Measurements from ENCODE around the gene DIMT1. TPM values are rescaled to one million over a fixed set of nuclear protein-coding genes. Genes with fewer than 3 reads are reported as not detected.

The DIMT1 gene
- total and polyA plus RNA-seq, 4 donors: 7.9 to 12.6 (median 9.8) TPM

GRCh38 chr5:62424763-62425162 lies 21.1 kb upstream of the DIMT1 start (continued):
- TF ChIP-seq REST (IDR thresholded peaks at IDR 0.05): no peak

DNA sequence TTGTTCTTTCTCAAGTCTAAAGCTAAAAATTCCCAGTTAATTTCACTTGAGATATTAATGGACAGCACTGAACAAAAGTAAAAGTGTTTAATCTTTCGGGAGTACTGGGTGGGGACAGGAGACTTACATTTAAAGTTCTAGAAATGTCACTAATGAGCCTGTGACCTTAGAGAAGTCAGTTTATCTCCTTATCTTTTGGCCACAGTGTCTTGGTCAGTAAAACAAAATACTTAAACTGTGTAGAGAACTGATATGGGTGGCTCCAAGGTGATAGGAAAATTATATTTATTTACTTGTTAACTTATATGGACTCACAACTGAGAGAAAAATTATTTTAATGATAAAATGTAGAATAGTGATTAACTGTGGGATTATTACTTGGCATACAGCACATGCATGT lies 17.7 kb upstream of the DIMT1 start:
- WGBS: 91% methylated on average over 1 of the region's 1 CpG
- no peaks in the 10 kb centered on the region for H3K4me1 ChIP-seq (ENCODE audit: control insufficient read depth in 4 of 4, insufficient read depth in 4 of 4, low read length in 3 of 4)

GRCh38 chr5:62419609-62420008 lies 15.9 kb upstream of the DIMT1 start:
- 98% methylated on average over 3 of the region's 3 CpGs for WGBS
- peaks cover 0 to 2% (median 0%) of the 10 kb centered on the region in 4 donors for H3K4me1 ChIP-seq (ENCODE audit: control insufficient read depth in 4 of 4, insufficient read depth in 4 of 4, low read length in 3 of 4)
- no peaks in the 10 kb centered on the region for H3K9me3 ChIP-seq (ENCODE audit: control insufficient read depth in 4 of 4, low read length in 3 of 4)
- H3K4me3 ChIP-seq (ENCODE audit: low read depth in 1 of 3, low read length in 3 of 3): no peak overlapping the region
- H3K27me3 ChIP-seq (ENCODE audit: control insufficient read depth in 4 of 4, insufficient read depth in 4 of 4, low read length in 3 of 4): no peaks in the 10 kb centered on the region
- no peak overlapping the region for H3K27ac ChIP-seq (ENCODE audit: low read depth in 1 of 2, low read length in 2 of 2)
- H3K36me3 ChIP-seq (ENCODE audit: control insufficient read depth in 4 of 4, insufficient read depth in 3 of 4, low read depth in 1 of 4, low read length in 3 of 4): no peaks in the 10 kb centered on the region
- DNase-seq (ENCODE audit: low spot score): no peak
- no peak overlapping the region for H3K9ac ChIP-seq (ENCODE audit: low read depth in 1 of 2, low read length in 2 of 2)
- TF ChIP-seq FOXA2 (IDR thresholded peaks at IDR 0.05) (no peak), SP1 (IDR thresholded peaks at IDR 0.05) (no peak), YY1 (IDR thresholded peaks at IDR 0.05) (no peak), TAF1 (conservative IDR thresholded peaks at IDR 0.05) (no peak), NR2F2 (IDR thresholded peaks at IDR 0.05) (no peak), ZBTB33 (IDR thresholded peaks at IDR 0.05) (no peak), EGR1 (IDR thresholded peaks at IDR 0.05; ENCODE audit: low read depth in 2 of 2) (no peak), RXRA (IDR thresholded peaks at IDR 0.05) (no peak), HNF4G (IDR thresholded peaks at IDR 0.05) (no peak), JUND (IDR thresholded peaks at IDR 0.05) (no peak), RAD21 (IDR thresholded peaks at IDR 0.05) (no peak), GABPA (IDR thresholded peaks at IDR 0.05 in 1 of 2, conservative IDR thresholded peaks at IDR 0.05 in 1 of 2) (no peak), CTCF (IDR thresholded peaks at IDR 0.05; ENCODE audit: low read depth, low read length, missing input control) (no peak), FOXA1 (IDR thresholded peaks at IDR 0.05) (no peak)
- TF ChIP-seq, protein P1, sequence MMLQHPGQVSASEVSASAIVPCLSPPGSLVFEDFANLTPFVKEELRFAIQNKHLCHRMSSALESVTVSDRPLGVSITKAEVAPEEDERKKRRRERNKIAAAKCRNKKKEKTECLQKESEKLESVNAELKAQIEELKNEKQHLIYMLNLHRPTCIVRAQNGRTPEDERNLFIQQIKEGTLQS (IDR thresholded peaks at IDR 0.05): no peak
- TF ChIP-seq, protein P2, sequence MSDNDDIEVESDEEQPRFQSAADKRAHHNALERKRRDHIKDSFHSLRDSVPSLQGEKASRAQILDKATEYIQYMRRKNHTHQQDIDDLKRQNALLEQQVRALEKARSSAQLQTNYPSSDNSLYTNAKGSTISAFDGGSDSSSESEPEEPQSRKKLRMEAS (IDR thresholded peaks at IDR 0.05): no peak

More for the DNA sequence above, 17.7 kb upstream of the DIMT1 start:
- no peak overlapping the region for H3K4me3 ChIP-seq (ENCODE audit: low read depth in 1 of 3, low read length in 3 of 3)
- no peaks in the 10 kb centered on the region for H3K36me3 ChIP-seq (ENCODE audit: control insufficient read depth in 4 of 4, insufficient read depth in 3 of 4, low read depth in 1 of 4, low read length in 3 of 4)
- no peaks in the 10 kb centered on the region for H3K9me3 ChIP-seq (ENCODE audit: control insufficient read depth in 4 of 4, low read length in 3 of 4)
- no peak overlapping the region for H3K27ac ChIP-seq (ENCODE audit: low read depth in 1 of 2, low read length in 2 of 2)
- no peak overlapping the region for H3K9ac ChIP-seq (ENCODE audit: low read depth in 1 of 2, low read length in 2 of 2)
- H3K27me3 ChIP-seq (ENCODE audit: control insufficient read depth in 4 of 4, insufficient read depth in 4 of 4, low read length in 3 of 4): no peaks in the 10 kb centered on the region
- no peak for DNase-seq (ENCODE audit: low spot score)
- TF ChIP-seq CTCF (IDR thresholded peaks at IDR 0.05; ENCODE audit: low read depth, low read length, missing input control): no peak
- TF ChIP-seq, protein P2 (IDR thresholded peaks at IDR 0.05): no peak
- TF ChIP-seq GABPA (IDR thresholded peaks at IDR 0.05 in 1 of 2, conservative IDR thresholded peaks at IDR 0.05 in 1 of 2): no peak

Measured in liver (tissue), 9 donors.